HCEC 1CT (cell line): Measurements from ENCODE around the gene LRIT2.
A peak's percentile ranks its signal among the peaks of the same experiment; 100 is the strongest.
"Not testable (repeated sequence)": the region's sequence is repeated elsewhere in the genome, so short reads cannot be mapped to it uniquely, and the experiment has no call there.

Experiments
- DNase-seq: peaks from one replicate; pipeline ENCODE4 v3.0.0-alpha.2; 2017

The LRIT2 gene

GRCh38 chr10:84179059-84179710, 46.2 kb downstream of the LRIT2 start:
- DNase-seq: peak; percentile 53

GRCh38 chr10:84178160-84178609, 47.2 kb downstream of the LRIT2 start:
- DNase-seq: no peak

GRCh38 chr10:84177541-84178141, 47.7 kb downstream of the LRIT2 start:
- no peak for DNase-seq

GRCh38 chr10:84176836-84177474, 48.4 kb downstream of the LRIT2 start:
- DNase-seq: no peak

GRCh38 chr10:84176351-84176750, 49.0 kb downstream of the LRIT2 start:
- no peak for DNase-seq

GRCh38 chr10:84175436-84175835, 49.9 kb downstream of the LRIT2 start:
- no peak for DNase-seq

- no peak for DNase-seq
Observed at GRCh38 chr10:84173501-84173929, 51.8 kb downstream of the LRIT2 start, which contains the start of gene GPR15LG. Gene GPR15LG, plus strand, starts transcription at chr10:84173801. Its CDS starts 51 bp downstream, at chr10:84173852.

- no peak for DNase-seq
Observed at GRCh38 chr10:84172467-84173356, 52.6 kb downstream of the LRIT2 start.

GRCh38 chr10:84171700-84172466, 53.5 kb downstream of the LRIT2 start:
- DNase-seq: not testable (repeated sequence)

- not testable (repeated sequence) for DNase-seq
Observed at GRCh38 chr10:84171237-84171636, 54.1 kb downstream of the LRIT2 start.
